T-helper 2 cell (primary cell): ENCODE data around the gene AP3B1.
A peak's percentile ranks its signal among the peaks of the same experiment; 100 is the strongest.

ENCODE experiments used
- DNase-seq, 5 experiments: peaks; one replicate each; pipeline versions ENCODE4 v3.0.0 to v3.0.0-alpha.2; 2012 to 2022

AP3B1 gene

DNA sequence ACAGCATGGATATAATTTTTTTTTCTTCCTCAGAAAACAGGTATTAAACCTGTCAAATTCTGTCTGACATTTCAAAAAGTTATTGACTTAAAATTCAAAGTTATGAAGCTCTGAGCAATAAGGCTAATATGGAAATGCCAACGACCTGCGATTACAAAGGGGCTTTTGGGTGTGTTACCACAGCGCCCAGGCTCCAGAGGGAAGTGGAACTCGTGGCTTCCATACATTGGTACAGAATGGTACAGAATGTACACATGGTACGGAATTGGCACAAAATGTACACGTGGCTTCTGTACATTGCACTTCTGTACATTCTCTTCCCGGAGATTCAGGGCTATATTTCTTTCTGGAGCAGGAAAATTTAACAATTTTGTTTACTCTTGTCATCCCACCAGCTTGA is 293.3 kb downstream of the AP3B1 start:
- no peak for DNase-seq

GRCh38 chr5:78000191-78000590 is 294.3 kb downstream of the AP3B1 start:
- no peak for DNase-seq

DNA sequence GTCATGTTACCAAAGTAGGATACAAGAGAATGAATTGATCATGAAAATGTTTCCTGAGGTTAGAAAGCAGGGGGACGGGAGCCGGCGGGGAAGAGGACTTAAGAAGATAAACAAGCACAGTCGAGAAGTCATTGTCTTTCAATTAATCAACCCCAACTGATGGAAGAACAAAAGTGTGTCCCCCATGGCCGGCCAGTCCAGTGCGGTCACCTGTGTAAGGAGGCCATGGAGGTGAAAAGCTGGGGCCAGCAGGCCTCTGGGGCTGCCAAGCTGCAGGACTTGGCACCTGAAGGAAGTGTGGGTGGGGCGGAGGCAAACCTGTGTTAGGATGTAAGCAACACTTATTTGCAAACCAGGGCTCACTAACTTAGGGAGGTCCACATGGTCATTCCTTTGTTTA is 295.1 kb downstream of the AP3B1 start:
- no peak for DNase-seq

GRCh38 chr5:77996943-77997342 is 297.6 kb downstream of the AP3B1 start:
- no peak for DNase-seq

- DNase-seq = no peak
These were observed 298.6 kb downstream of the AP3B1 start for GRCh38 chr5:77995793-77996409.

- no peak for DNase-seq
These were observed 299.6 kb downstream of the AP3B1 start for GRCh38 chr5:77994943-77995342.

DNA sequence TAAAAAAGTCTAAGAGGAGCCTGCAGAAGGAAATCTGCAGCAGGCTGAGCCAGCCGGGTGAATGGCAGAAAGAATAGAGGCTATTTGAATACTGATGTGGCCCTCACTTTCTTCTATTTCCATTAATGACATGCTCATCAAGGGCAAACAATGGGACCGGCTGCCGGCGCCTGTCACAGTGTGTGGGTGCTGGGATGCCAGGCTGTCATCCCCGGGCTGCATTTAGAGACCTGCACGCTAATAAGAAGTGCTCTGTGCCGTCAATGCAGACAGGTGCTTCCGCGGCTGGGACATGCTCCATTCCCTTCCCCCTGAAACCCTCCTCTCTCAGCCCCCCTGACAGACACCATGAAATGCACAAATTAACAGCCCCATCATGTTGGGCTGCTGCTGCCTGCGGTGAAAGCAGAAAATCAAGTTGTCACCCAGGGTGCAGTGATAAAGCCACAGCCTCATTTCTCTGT is 300.6 kb downstream of the AP3B1 start:
- DNase-seq = no peak

DNA sequence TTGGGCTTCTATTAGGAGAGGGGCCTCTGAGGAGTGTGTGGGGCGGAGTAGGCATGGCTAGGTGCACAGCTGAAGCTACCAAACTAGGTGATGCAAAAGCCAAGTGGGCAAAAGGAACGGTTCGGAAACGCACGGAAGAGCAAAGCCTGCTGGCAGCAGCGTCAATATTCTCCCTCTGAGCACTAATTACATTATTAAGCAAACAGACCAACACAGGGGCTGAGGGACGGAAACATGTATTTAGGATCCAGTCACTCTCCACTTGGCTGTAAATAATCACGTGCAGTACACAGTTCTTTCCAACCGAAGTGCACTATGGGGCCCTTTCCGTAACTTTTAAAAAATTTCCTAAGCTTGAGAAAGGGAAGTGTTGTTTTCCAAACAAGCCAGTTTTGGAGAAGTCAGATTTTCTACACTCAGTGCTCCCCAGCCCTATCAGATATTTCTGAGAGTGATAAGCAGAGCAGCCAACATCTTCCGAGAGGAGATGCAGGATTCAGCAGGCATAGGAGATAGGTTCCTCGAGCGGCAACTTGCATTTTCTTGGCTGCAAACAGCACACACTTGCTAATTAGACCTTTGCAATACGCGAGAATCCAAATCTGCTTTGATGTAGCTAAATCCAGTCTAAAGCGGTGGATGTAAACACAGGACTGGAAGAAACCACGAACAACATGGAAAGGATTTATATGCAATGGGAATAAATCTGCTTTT is 301.2 kb downstream of the AP3B1 start:
- DNase-seq = no peak

DNA sequence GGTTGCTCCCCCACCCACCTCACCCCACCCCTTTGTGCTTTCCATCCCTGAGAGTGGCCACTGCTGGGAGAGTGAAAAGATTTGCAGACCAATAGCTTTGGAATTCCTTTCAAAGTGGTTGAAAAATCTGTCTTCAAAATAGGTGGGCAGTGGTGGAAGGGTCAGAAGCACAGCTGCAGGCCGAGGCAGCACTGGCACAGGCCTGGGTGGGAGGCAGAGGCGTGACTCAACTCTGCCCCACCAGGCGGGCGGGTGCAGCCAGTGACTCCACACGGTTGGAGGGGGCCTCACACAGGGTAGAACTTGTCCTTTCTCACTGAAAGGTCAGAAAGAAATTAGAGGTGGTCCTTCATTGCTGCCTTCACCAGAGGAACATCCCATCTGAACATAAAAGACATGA is 303.4 kb downstream of the AP3B1 start:
- DNase-seq = no peak

GRCh38 chr5:77990020-77990419 is 304.5 kb downstream of the AP3B1 start:
- no peak for DNase-seq

GRCh38 chr5:77987988-77988387 is 306.5 kb downstream of the AP3B1 start:
- DNase-seq = no peak

- no peak for DNase-seq
These were observed 307.2 kb downstream of the AP3B1 start for GRCh38 chr5:77987331-77987730.

DNA sequence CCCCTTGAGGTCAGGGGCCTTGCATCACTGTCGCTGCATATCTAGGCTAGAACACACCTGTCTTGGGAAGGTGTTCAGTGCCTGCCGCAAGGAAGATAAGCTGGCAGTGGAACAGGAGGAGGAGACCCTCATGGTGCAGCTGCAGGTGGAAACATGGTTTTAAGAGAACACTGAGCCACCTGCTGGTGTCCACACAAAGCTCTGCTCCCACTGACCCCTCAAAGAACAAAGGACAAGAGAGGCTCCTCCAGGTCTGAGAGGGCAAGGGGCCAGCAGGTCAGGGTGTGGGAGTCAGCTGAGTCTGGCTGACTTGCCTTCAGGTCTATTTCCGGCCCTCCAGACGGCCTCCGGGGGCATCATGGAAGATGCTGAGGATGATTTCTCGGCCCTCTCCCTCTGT is 308.2 kb downstream of the AP3B1 start:
- DNase-seq = no peak

GRCh38 chr5:77985247-77985646 is 309.3 kb downstream of the AP3B1 start:
- no peak for DNase-seq

GRCh38 chr5:77984587-77984986 is 309.9 kb downstream of the AP3B1 start:
- DNase-seq = no peak

DNA sequence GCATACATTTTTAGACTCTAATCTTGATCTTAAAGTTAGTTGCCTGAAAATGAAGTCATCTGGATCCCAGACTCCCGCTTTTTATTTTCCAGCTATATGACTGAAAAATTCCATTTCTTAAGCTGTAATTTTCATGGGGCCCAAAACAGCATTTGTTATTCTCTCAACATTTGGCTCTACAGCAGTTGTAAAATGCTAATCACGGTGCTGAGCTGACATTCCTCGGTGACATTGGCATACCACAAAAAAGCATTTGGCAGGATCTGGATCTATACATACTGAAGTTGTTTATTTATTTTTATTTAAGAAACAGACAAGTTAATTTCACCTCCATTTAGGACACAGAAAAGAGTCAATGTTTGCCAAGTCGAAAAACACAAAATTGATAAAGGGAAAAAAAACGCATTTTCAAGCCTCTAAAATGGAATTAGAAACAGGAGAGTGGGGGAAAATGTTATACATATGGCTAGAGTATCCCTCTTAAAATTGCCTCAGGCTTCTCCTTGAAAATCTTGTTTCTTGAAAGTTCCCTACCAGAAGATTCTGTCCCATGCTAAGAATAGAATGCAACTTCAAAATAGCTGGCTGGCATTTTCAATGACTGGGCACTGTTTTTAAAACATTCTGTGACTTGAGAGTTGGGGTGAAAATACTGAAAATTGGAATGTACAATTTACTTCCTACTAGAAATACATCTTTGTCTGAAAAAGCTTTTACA is 310.9 kb downstream of the AP3B1 start:
- DNase-seq = no peak

DNA sequence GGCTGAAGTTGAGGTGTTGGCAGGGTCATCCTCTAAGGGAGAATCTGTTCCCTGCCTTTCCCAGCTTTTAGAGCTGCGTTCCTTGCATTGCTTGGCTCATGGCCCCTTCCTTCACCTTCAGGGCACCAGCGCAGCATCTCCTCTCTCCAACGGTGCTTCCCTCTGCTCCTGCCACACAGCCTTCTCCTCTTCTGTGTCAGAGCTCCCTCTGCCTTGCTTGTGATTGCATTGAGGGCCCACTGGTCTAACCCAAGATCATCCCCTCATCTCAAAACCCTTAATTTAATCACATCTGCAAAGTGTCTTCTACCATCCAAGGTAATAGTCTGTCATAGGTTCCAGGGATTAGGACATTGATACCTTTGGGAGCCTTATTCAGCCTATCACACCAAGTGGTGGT is 312.7 kb downstream of the AP3B1 start:
- DNase-seq = no peak

DNA sequence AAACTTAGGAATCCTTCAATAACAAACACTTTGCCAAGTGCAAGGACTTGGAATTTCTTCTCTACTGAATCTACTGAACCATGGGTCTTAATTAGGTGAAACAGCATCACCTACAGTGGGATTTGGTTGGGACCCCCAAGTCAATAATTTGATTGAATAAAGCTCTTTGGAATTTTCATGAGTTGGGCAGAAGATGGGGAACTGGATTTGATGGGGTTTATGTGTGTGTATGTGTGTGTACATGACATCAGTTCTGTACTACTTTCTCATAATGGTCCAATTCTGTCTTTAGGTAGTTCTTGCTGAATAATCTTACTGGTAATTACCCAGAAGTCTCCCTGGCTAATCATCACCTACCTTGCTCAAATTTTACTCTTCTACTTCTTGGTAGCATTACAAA is 319.9 kb downstream of the AP3B1 start:
- no peak for DNase-seq

- no peak for DNase-seq
These were observed 321.3 kb downstream of the AP3B1 start for GRCh38 chr5:77973253-77973609.

DNA sequence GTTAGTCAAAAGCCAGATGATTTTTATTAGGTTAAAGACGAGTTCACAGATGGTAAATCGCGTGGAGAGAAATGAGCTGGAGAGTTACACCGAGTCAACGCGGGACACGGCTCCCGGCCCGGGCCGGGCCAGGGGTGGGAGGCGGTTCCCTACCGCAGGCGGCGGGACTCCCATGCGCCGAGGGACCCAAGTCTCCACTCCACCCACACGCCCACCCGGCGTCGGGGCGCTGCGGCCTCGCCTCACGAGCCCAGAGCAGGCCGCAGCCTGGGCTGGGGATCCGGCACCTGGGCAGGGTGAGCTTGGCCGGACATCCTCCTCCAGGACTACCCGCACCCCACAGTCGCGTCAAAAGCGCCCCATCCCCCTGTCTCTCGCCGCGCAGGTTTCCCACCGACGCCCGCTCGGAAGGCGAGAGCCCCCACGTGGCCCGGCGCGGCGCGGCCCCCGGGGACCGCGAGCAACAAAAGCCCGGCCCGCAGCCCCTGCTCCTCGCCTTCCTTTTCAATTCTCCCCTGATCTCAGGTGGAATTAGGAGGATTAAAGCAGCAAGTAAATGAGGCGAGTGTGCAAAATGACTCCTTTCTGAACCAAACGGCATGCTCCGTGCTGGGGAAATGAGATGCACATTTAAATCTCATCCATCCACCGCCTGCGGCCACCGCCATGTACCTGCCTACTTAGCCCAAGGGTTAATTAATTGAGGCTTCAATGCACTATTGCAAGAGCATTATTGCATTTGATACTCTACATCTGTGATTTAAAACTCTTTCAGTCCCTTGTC is 321.8 kb downstream of the AP3B1 start:
- DNase-seq = peak in 1 of 5 experiments; percentile 32

GRCh38 chr5:77971776-77972468 is 322.6 kb downstream of the AP3B1 start:
- no peak for DNase-seq

DNA sequence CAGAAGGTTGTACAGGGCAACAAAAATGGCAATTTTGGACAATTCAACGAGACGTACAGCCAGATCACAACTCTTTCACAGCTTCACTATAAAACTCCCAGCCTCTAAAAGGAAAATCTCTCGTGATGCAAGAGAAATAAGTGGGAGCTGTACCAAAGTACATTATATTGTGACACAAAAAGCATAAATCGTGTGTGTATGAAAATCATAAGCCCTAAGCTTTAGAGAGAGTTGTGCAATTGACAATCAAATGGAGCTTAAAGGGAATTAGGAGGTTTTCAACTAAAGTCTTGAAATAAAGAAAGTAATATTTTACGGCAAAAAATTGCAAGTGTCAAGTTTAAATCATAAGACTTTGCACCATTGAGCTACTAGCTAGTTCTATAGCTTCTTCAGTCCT is 323.6 kb downstream of the AP3B1 start:
- no peak for DNase-seq

GRCh38 chr5:77963795-77964194 is 330.7 kb downstream of the AP3B1 start:
- no peak for DNase-seq
